Astrocyte of the spinal cord (primary cell): Measurements from ENCODE around the gene RXRG.

Experiments
- DNase-seq: peaks from one replicate; pipeline ENCODE4 v3.0.0; 2011; ENCODE audit warnings: low read depth, low spot score
- H3K4me3 ChIP-seq: 2 replicates; pipeline ENCODE4 v1.5.1; 2011; ENCODE audit warnings: low read depth, mild to moderate bottlenecking, low read length, moderate library complexity
- in situ Hi-C: cut with HindIII; loops from 2 replicates; pipeline ENCODE4 v1.10.0; 2017; ENCODE audit warnings: low sequenced_read_pairs
- TF ChIP-seq, protein P1 (sequence below): IDR thresholded peaks from 2 replicates; pipeline ENCODE4 v1.5.1; 2012; ENCODE audit warnings: low read depth, mild to moderate bottlenecking, low read length, inconsistent platforms

RXRG gene

DNA sequence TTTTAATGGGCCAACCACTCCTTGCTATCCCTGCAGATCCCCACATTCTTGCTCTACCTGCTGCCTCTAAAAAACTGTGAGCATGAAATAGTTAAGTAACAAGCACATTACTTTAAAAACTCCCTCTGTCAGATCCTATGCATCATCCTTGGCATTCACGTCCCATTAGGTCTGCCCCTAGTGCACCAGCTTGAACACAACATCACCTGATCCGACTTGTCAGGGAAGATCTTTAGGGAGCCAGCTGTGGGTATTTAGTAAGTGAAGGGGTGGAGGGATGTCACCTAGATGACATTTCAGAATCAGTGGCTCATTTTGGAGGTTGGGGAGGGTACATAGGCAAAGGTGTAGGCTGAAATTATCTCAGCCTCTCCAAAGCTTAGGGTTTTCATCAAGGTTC lies 33.5 kb downstream of the RXRG start:
- in situ Hi-C loops, result no loop called here
- DNase-seq, result no peak
- TF ChIP-seq, protein P1, sequence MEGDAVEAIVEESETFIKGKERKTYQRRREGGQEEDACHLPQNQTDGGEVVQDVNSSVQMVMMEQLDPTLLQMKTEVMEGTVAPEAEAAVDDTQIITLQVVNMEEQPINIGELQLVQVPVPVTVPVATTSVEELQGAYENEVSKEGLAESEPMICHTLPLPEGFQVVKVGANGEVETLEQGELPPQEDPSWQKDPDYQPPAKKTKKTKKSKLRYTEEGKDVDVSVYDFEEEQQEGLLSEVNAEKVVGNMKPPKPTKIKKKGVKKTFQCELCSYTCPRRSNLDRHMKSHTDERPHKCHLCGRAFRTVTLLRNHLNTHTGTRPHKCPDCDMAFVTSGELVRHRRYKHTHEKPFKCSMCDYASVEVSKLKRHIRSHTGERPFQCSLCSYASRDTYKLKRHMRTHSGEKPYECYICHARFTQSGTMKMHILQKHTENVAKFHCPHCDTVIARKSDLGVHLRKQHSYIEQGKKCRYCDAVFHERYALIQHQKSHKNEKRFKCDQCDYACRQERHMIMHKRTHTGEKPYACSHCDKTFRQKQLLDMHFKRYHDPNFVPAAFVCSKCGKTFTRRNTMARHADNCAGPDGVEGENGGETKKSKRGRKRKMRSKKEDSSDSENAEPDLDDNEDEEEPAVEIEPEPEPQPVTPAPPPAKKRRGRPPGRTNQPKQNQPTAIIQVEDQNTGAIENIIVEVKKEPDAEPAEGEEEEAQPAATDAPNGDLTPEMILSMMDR, result no peak
- H3K4me3 ChIP-seq, result no peak overlapping the region

DNA sequence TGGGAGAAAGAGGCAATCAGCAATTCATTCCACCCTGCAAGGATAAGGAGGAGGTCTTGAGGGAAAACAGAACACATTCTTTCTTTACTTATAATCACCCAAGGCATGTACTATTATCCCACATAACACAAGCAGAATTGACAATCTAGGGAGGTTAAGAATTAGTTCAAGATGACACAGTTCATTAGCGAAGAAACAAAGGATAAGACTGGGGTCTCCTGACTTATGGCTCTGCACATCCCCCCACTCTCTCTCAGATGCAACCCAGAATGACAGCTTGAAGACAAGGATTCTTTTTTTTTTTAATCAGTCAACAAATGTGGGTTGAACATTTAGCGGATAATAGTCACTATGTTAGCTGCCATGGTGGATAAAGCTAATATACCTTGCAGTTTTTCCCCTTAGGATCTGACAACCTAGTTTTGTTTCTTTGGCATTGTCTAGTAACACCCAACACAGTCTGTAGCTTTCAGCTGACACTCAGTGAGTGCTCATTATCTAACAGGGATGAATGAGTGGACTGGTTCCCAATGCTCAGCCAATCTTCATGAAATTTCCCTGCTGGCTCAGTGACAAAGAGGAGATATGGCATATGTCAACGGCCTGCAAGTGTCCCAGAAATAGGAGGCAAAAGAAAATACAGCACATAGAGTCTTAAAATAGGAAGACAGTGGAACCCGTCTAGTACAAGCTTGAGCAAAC lies 35.1 kb downstream of the RXRG start:
- TF ChIP-seq, protein P1, result no peak
- in situ Hi-C loops, result no loop called here
- no peak overlapping the region for H3K4me3 ChIP-seq
- DNase-seq, result no peak

DNA sequence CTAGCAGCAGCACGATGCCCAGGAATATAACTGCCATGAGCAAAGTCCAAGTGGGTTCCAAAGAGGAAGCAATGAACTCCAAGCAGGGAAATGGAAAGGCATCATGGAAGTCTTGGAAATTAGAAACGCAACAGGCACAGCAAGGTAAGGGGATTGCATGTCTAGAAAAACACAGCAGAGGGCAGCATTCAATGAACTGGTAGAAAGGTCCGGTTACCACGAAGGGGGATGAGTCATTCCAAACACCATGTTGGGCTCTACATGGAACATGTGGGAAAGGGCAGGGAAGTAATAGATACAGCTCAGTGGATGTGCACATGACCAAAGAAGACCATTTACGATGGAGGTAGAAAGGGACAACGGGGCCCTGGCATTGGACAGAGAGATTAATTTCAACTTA lies 36.4 kb downstream of the RXRG start:
- TF ChIP-seq, protein P1, result peak; percentile 30
- H3K4me3 ChIP-seq, result no peak overlapping the region
- in situ Hi-C loops, result no loop called here
- DNase-seq, result no peak

DNA sequence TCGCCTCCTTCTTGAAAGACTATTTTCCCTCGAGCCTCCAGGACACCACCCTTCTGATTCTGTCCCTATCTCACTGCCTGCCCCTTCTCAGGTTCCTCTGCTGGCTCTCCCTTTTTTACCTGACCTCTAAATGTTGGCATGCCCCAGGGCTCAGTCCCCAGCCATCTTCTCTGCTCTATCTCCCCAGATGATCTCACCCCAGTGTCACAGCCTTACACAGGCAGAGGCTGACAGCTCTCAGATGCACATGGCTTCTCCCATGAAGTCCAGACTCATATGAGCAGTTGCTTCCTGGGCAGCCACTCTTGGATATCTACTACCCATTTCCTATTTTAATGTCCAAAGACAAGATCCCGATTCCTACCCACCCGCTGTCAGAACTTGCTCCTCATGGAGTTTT lies 37.5 kb downstream of the RXRG start:
- no peak overlapping the region for H3K4me3 ChIP-seq
- TF ChIP-seq, protein P1, result no peak
- in situ Hi-C loops, result no loop called here

DNA sequence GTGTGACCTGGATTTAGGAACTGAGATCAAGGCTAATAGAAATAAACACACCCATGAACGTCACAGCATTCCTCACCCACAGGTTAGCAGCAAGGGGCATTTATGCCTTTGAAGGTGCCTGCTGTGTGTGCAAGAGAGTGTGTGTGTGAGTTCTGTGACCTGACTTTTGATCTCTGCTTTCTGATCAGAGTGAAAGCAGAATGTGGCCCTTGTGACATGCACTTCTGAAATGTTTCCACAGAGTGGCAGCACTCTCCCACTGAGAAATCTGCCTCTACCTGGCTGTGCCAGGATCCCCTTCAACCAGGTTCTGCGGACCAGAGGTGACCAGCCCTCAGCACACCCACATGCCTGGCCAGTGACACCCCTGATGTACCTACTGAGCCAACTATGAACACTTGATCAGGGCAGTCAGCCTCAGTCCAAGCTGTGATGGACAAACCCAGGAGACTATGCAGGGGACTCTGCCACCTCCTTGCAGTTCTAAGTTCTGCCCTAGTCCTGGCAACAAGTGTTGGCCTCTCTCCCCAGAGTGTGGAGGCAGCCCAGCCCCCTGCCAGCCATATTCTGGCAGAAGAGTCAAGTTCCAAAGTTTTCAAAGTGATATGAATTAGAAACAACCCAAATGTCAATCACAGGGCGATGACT lies 41.0 kb downstream of the RXRG start:
- DNase-seq, result no peak
- no peak overlapping the region for H3K4me3 ChIP-seq
- TF ChIP-seq, protein P1, result peak; percentile 45
- in situ Hi-C loops, result no loop called here

More for the DNA sequence above, 37.5 kb downstream of the RXRG start:
- no peak for DNase-seq

DNA sequence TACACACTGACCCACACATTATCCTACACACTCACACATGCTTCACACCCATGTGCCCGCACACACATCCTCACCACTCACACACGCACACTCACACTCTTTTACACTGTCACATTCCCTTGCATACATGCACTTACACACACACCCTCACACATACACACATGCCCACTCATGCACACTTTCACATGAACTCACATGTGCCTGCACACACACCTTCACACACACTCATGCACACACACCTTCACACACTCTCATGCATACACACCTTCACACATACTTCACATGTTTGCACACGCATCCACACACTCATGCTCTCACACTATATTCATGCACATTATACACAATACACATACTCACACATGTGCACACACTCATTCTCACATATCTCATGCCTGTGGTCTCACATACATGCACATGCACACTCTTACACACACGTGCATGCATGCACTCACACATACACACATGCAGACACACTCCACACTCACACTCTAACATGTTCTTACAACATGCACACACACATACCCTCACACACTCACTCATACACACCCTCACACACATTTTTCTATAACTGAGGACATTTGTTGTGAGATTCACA lies 42.3 kb downstream of the RXRG start:
- in situ Hi-C loops, result no loop called here
- TF ChIP-seq, protein P1, result no peak
- no peak for DNase-seq
- H3K4me3 ChIP-seq, result no peak overlapping the region
